ENCODE measurements around the gene FAM240B.

FAM240B gene

DNA sequence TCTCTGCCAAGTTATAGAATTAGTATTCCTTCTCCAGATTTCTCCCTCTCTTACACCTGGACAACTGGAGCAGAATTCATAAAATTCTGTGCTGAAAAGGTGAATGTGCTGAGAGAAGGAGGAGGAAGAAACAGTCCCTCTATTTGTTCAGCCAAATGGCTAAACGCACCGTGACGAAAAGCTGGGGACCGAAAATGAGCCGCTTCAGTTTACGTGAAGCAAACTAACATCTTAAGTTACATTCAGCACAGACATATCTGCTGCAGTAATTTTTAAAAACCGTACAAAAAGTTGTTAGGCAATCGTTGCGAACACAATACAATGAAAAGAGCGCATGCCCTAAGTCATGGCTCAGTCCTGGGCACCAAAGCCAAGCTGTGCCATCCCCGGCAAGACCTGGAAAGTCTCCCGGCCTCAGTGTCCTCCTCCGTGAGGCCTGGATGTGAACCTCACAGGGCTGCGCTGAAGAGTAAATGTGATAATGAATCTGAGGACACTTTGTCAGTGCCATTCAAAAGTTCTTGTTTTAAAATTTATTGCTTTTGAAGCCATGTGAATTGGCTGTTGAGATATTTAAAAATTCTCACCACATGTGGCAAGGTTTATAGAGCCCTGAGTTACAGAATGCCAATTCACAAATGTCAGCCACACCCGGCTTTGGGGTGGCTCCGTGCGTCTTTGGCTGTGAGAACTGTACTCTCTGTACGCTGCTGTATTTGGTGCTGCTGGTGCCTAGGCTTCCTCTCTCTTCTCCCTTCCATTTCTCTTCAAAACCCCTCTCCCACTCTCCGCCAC lies 46.3 kb downstream of the FAM240B start:
- ChIA-PET POLR2A (no interaction called here), CTCF (interaction anchor here (1.7 to 2.4 kb wide), 2 partner anchors 31 to 32 kb away, joined by 4 to 10 read pairs; no protein-coding TSS in a partner anchor)
- Histone ChIP-seq H3K27ac (ENCODE audit: insufficient read depth in 1 of 2, low read depth in 1 of 2, low read length in 2 of 2, poor library complexity in 1 of 2, severe bottlenecking in 2 of 2) (no peak overlapping the region), H3K4me3 (ENCODE audit: control insufficient read depth in 1 of 7, extremely low read depth in 1 of 7, insufficient read depth in 4 of 7, low read depth in 2 of 7, low read length in 6 of 7) (no peak overlapping the region), H3K36me3 (ENCODE audit: control insufficient read depth in 4 of 4, insufficient read depth in 4 of 4, low read length in 3 of 4) (no peaks in the 10 kb centered on the region), H3K27me3 (replicated peaks in 2 of 5; ENCODE audit: control insufficient read depth in 4 of 5, insufficient read depth in 5 of 5, low read length in 4 of 5) (no peaks in the 10 kb centered on the region), H3K9me3 (ENCODE audit: control extremely low read depth in 1 of 5, control insufficient read depth in 4 of 5, insufficient read depth in 2 of 5, low read depth in 1 of 5, low read length in 4 of 5) (no peaks in the 10 kb centered on the region), H3K4me1 (ENCODE audit: control extremely low read depth in 1 of 4, control insufficient read depth in 4 of 4, insufficient read depth in 4 of 4, low read length in 3 of 4) (peaks cover 0 to 15% (median 10%) of the 10 kb centered on the region in 4 experiments)
- DNase-seq = no peak
- WGBS (ENCODE audit: insufficient coverage) = 94% methylated on average over 17 of the region's 19 CpGs

DNA sequence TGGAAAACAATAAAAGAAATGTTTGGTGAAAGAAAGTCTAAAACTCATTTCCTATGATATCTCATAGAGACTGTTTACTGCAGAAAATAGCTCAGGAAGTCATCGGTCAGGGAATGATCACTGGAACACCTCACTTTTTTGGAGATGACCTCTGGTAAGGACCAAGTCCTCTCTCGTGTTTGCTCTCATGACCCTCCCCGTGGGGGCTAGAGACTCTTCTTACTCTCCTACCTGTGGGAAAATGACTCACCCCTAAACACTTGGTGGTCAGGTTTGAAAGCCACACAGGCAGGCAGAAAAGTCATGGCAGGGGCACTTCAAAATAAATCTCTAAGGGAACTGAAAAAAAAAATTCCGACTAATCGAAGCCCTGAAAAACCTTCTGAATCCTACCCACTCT lies 48.2 kb downstream of the FAM240B start:
- Histone ChIP-seq H3K27ac (ENCODE audit: insufficient read depth in 1 of 2, low read depth in 1 of 2, low read length in 2 of 2, poor library complexity in 1 of 2, severe bottlenecking in 2 of 2) (no peak overlapping the region), H3K27me3 (replicated peaks in 2 of 5; ENCODE audit: control insufficient read depth in 4 of 5, insufficient read depth in 5 of 5, low read length in 4 of 5) (no peaks in the 10 kb centered on the region), H3K4me3 (ENCODE audit: control insufficient read depth in 1 of 7, extremely low read depth in 1 of 7, insufficient read depth in 4 of 7, low read depth in 2 of 7, low read length in 6 of 7) (no peak overlapping the region), H3K9me3 (ENCODE audit: control extremely low read depth in 1 of 5, control insufficient read depth in 4 of 5, insufficient read depth in 2 of 5, low read depth in 1 of 5, low read length in 4 of 5) (no peaks in the 10 kb centered on the region), H3K36me3 (ENCODE audit: control insufficient read depth in 4 of 4, insufficient read depth in 4 of 4, low read length in 3 of 4) (no peaks in the 10 kb centered on the region), H3K4me1 (ENCODE audit: control extremely low read depth in 1 of 4, control insufficient read depth in 4 of 4, insufficient read depth in 4 of 4, low read length in 3 of 4) (peaks cover 0 to 15% (median 10%) of the 10 kb centered on the region in 4 experiments)
- POLR2A ChIA-PET = no interaction called here
- DNase-seq = peak in 2 of 3 donors; percentile 7 to 14
- 96% methylated on average over 4 of the region's 5 CpGs for WGBS (ENCODE audit: insufficient coverage)
- CTCF ChIA-PET = interaction anchor here (1.0 to 1.2 kb wide), 2 partner anchors 10 to 38 kb away, joined by 3 read pairs; no protein-coding TSS in a partner anchor

DNA sequence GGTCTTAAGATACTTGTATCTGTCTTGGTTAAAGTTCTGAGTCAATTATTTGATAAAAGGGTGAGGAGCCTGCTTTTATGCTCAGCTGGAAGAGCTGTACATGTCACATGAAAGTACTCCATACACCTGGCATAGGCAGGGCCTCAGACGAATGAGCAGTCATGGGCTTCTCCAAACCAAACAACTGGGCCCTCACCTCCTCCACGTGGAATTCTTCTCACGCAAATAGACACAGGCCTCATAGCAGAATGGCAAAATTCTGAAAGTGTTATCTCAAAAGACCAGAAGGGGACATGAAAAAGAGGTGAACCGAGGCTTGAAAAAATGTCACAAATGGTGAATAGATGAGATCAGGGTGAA lies 48.6 kb downstream of the FAM240B start:
- H3K9me3 ChIP-seq (ENCODE audit: control extremely low read depth in 1 of 5, control insufficient read depth in 4 of 5, insufficient read depth in 2 of 5, low read depth in 1 of 5, low read length in 4 of 5) = no peaks in the 10 kb centered on the region
- H3K4me3 ChIP-seq (ENCODE audit: control insufficient read depth in 1 of 7, extremely low read depth in 1 of 7, insufficient read depth in 4 of 7, low read depth in 2 of 7, low read length in 6 of 7) = no peak overlapping the region
- ChIA-PET POLR2A (no interaction called here), CTCF (interaction anchor here (1.2 to 1.7 kb wide), 3 partner anchors 9 to 300 kb away, joined by 3 read pairs; no protein-coding TSS in a partner anchor)
- 100% methylated on average over 2 of the region's 4 CpGs for WGBS (ENCODE audit: insufficient coverage)
- H3K27ac ChIP-seq (ENCODE audit: insufficient read depth in 1 of 2, low read depth in 1 of 2, low read length in 2 of 2, poor library complexity in 1 of 2, severe bottlenecking in 2 of 2) = no peak overlapping the region
- H3K4me1 ChIP-seq (ENCODE audit: control extremely low read depth in 1 of 4, control insufficient read depth in 4 of 4, insufficient read depth in 4 of 4, low read length in 3 of 4) = peaks cover 0 to 15% (median 10%) of the 10 kb centered on the region in 4 experiments
- H3K36me3 ChIP-seq (ENCODE audit: control insufficient read depth in 4 of 4, insufficient read depth in 4 of 4, low read length in 3 of 4) = no peaks in the 10 kb centered on the region
- DNase-seq = no peak
- no peaks in the 10 kb centered on the region for H3K27me3 ChIP-seq (replicated peaks in 2 of 5; ENCODE audit: control insufficient read depth in 4 of 5, insufficient read depth in 5 of 5, low read length in 4 of 5)

GRCh38 chr9:38670542-38671371 lies 49.2 kb downstream of the FAM240B start:
- ChIA-PET CTCF (interaction anchor here (1.2 to 1.7 kb wide), 2 partner anchors 70 to 300 kb away, joined by 3 read pairs; no protein-coding TSS in a partner anchor), POLR2A (no interaction called here)
- Histone ChIP-seq H3K4me3 (ENCODE audit: control insufficient read depth in 1 of 7, extremely low read depth in 1 of 7, insufficient read depth in 4 of 7, low read depth in 2 of 7, low read length in 6 of 7) (no peak overlapping the region), H3K36me3 (ENCODE audit: control insufficient read depth in 4 of 4, insufficient read depth in 4 of 4, low read length in 3 of 4) (no peaks in the 10 kb centered on the region), H3K27me3 (replicated peaks in 2 of 5; ENCODE audit: control insufficient read depth in 4 of 5, insufficient read depth in 5 of 5, low read length in 4 of 5) (no peaks in the 10 kb centered on the region), H3K4me1 (ENCODE audit: control extremely low read depth in 1 of 4, control insufficient read depth in 4 of 4, insufficient read depth in 4 of 4, low read length in 3 of 4) (peaks cover 0 to 15% (median 10%) of the 10 kb centered on the region in 4 experiments), H3K27ac (ENCODE audit: insufficient read depth in 1 of 2, low read depth in 1 of 2, low read length in 2 of 2, poor library complexity in 1 of 2, severe bottlenecking in 2 of 2) (no peak overlapping the region), H3K9me3 (ENCODE audit: control extremely low read depth in 1 of 5, control insufficient read depth in 4 of 5, insufficient read depth in 2 of 5, low read depth in 1 of 5, low read length in 4 of 5) (no peaks in the 10 kb centered on the region)
- no CpG with 5 or more reads among the region's 5 CpGs for WGBS (ENCODE audit: insufficient coverage)
- DNase-seq = no peak

- Histone ChIP-seq H3K27me3 (replicated peaks in 2 of 5; ENCODE audit: control insufficient read depth in 4 of 5, insufficient read depth in 5 of 5, low read length in 4 of 5) (peaks cover 0 to 2% (median 0%) of the 10 kb centered on the region in 5 experiments), H3K27ac (ENCODE audit: insufficient read depth in 1 of 2, low read depth in 1 of 2, low read length in 2 of 2, poor library complexity in 1 of 2, severe bottlenecking in 2 of 2) (no peak overlapping the region), H3K36me3 (ENCODE audit: control insufficient read depth in 4 of 4, insufficient read depth in 4 of 4, low read length in 3 of 4) (no peaks in the 10 kb centered on the region), H3K4me3 (ENCODE audit: control insufficient read depth in 1 of 7, extremely low read depth in 1 of 7, insufficient read depth in 4 of 7, low read depth in 2 of 7, low read length in 6 of 7) (no peak overlapping the region), H3K4me1 (ENCODE audit: control extremely low read depth in 1 of 4, control insufficient read depth in 4 of 4, insufficient read depth in 4 of 4, low read length in 3 of 4) (peaks cover 0 to 15% (median 10%) of the 10 kb centered on the region in 4 experiments), H3K9me3 (ENCODE audit: control extremely low read depth in 1 of 5, control insufficient read depth in 4 of 5, insufficient read depth in 2 of 5, low read depth in 1 of 5, low read length in 4 of 5) (no peaks in the 10 kb centered on the region)
- WGBS (ENCODE audit: insufficient coverage) = 98% methylated on average over 7 of the region's 10 CpGs
- no peak for DNase-seq
- POLR2A ChIA-PET = no interaction called here
- CTCF ChIA-PET = no interaction called here
These were observed 51.0 kb downstream of the FAM240B start for GRCh38 chr9:38668791-38669466.

GRCh38 chr9:38662763-38663593 lies 57.0 kb downstream of the FAM240B start:
- H3K36me3 ChIP-seq (ENCODE audit: control insufficient read depth in 4 of 4, insufficient read depth in 4 of 4, low read length in 3 of 4) = no peaks in the 10 kb centered on the region
- ChIA-PET POLR2A (no interaction called here), CTCF (interaction anchor here (1.0 kb wide), 1 partner anchor 45 kb away, joined by 3 read pairs; no protein-coding TSS in a partner anchor)
- WGBS (ENCODE audit: insufficient coverage) = 88% methylated on average over 4 of the region's 8 CpGs
- H3K9me3 ChIP-seq (ENCODE audit: control extremely low read depth in 1 of 5, control insufficient read depth in 4 of 5, insufficient read depth in 2 of 5, low read depth in 1 of 5, low read length in 4 of 5) = no peaks in the 10 kb centered on the region
- DNase-seq = peak in 1 of 3 donors; percentile 21
- H3K27ac ChIP-seq (ENCODE audit: insufficient read depth in 1 of 2, low read depth in 1 of 2, low read length in 2 of 2, poor library complexity in 1 of 2, severe bottlenecking in 2 of 2) = no peak overlapping the region
- no peak overlapping the region for H3K4me3 ChIP-seq (ENCODE audit: control insufficient read depth in 1 of 7, extremely low read depth in 1 of 7, insufficient read depth in 4 of 7, low read depth in 2 of 7, low read length in 6 of 7)
- H3K4me1 ChIP-seq (ENCODE audit: control extremely low read depth in 1 of 4, control insufficient read depth in 4 of 4, insufficient read depth in 4 of 4, low read length in 3 of 4) = no peaks in the 10 kb centered on the region
- H3K27me3 ChIP-seq (replicated peaks in 2 of 5; ENCODE audit: control insufficient read depth in 4 of 5, insufficient read depth in 5 of 5, low read length in 4 of 5) = peaks cover 0 to 3% (median 0%) of the 10 kb centered on the region in 5 experiments

Data from common myeloid progenitor, CD34-positive (primary cell).